Measurements from ENCODE around the gene PRKAR2B.

DNA sequence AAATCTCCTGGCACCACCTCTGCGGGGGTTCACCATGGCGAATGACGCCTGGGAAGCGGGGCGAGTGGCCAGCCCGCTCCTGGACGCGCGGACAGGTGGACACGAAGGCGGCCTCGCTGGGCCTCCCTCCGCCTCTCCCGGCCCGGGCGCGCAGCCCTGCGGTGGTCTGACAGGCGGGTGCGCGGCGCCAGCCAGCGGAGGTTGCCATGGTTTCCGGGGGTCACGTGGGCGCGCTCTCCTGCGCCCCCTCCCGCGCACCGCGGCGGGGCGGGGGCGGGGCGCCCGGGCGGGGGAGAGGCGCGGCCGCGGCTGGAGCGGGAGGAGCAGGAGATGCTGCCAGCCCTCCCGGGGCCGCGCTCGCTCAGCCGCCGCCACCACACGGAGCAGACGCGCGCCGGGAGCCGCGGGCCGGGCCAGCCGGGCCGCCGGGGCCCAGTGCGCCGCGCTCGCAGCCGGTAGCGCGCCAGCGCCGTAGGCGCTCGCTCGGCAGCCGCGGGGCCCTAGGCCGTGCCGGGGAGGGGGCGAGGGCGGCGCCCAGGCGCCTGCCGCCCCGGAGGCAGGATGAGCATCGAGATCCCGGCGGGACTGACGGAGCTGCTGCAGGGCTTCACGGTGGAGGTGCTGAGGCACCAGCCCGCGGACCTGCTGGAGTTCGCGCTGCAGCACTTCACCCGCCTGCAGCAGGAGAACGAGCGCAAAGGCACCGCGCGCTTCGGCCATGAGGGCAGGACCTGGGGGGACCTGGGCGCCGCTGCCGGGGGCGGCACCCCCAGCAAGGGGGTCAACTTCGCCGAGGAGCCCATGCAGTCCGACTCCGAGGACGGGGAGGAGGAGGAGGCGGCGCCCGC lies at the start of gene PRKAR2B:
- TF ChIP-seq, protein P1, sequence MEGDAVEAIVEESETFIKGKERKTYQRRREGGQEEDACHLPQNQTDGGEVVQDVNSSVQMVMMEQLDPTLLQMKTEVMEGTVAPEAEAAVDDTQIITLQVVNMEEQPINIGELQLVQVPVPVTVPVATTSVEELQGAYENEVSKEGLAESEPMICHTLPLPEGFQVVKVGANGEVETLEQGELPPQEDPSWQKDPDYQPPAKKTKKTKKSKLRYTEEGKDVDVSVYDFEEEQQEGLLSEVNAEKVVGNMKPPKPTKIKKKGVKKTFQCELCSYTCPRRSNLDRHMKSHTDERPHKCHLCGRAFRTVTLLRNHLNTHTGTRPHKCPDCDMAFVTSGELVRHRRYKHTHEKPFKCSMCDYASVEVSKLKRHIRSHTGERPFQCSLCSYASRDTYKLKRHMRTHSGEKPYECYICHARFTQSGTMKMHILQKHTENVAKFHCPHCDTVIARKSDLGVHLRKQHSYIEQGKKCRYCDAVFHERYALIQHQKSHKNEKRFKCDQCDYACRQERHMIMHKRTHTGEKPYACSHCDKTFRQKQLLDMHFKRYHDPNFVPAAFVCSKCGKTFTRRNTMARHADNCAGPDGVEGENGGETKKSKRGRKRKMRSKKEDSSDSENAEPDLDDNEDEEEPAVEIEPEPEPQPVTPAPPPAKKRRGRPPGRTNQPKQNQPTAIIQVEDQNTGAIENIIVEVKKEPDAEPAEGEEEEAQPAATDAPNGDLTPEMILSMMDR (IDR thresholded peaks at IDR 0.05; ENCODE audit: low read depth, low read length), result no peak
- TF ChIP-seq, protein P2, sequence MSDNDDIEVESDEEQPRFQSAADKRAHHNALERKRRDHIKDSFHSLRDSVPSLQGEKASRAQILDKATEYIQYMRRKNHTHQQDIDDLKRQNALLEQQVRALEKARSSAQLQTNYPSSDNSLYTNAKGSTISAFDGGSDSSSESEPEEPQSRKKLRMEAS (IDR thresholded peaks at IDR 0.05; ENCODE audit: low read depth, low read length), result peak; percentile 88
- TF ChIP-seq POLR2A (IDR thresholded peaks at IDR 0.05; ENCODE audit: extremely low read depth, insufficient read length) (no peak), MYC (IDR thresholded peaks at IDR 0.05; ENCODE audit: low read depth, low read length) (no peak)

Data from NB4 (cell line).